Ectodermal cell (in vitro differentiated cells): ENCODE results near the gene ST6GALNAC5.

Experiments used
- H3K27ac ChIP-seq: 2 replicates; pipeline ENCODE4 v1.7.0; 2013; ENCODE audit warnings: mild to moderate bottlenecking, low read depth, low read length; ENCODE audit not compliant: insufficient read depth, poor library complexity, severe bottlenecking
- H3K27me3 ChIP-seq: 2 replicates; pipeline ENCODE4 v1.7.0; 2013; ENCODE audit warnings: mild to moderate bottlenecking, low read length; ENCODE audit not compliant: insufficient read depth, control insufficient read depth, poor library complexity, severe bottlenecking
- H3K36me3 ChIP-seq: one replicate; pipeline ENCODE4 v1.7.0; 2013; ENCODE audit warnings: low read length; ENCODE audit not compliant: control insufficient read depth, insufficient read depth
- H3K4me1 ChIP-seq: one replicate; pipeline ENCODE4 v1.7.0; 2013; ENCODE audit warnings: low read length; ENCODE audit not compliant: control insufficient read depth, insufficient read depth
- H3K4me3 ChIP-seq: 2 replicates; pipeline ENCODE4 v1.7.0; 2013; ENCODE audit warnings: low read depth, low read length, control low read depth; ENCODE audit not compliant: insufficient read depth
- H3K9me3 ChIP-seq: 2 replicates; pipeline ENCODE4 v1.7.0; 2013; ENCODE audit warnings: mild to moderate bottlenecking, low read length, moderate library complexity; ENCODE audit not compliant: control insufficient read depth
- WGBS, 2 experiments: methylation state at CpG; one replicate each; pipeline ENCODE4 v1.1.7; 2013; ENCODE audit warnings: missing lambda C conversion rate in 2 of 2; 5-methylcytosine and 5-hydroxymethylcytosine counted together

ST6GALNAC5 gene

GRCh38 chr1:76835203-76835602, 32.1 kb upstream of the ST6GALNAC5 start:
- Histone ChIP-seq H3K27me3 (no peaks in the 10 kb centered on the region), H3K4me3 (no peak overlapping the region), H3K4me1 (no peaks in the 10 kb centered on the region), H3K9me3 (no peaks in the 10 kb centered on the region), H3K27ac (no peak overlapping the region), H3K36me3 (no peaks in the 10 kb centered on the region)

- Histone ChIP-seq H3K27me3 (no peaks in the 10 kb centered on the region), H3K4me3 (no peak overlapping the region), H3K27ac (no peak overlapping the region), H3K9me3 (no peaks in the 10 kb centered on the region), H3K4me1 (no peaks in the 10 kb centered on the region), H3K36me3 (no peaks in the 10 kb centered on the region)
- 83 to 92% methylated on average over 1 to 2 of the region's 2 CpGs for WGBS, 2 experiments
Measured at GRCh38 chr1:76840278-76840677, 27.0 kb upstream of the ST6GALNAC5 start.

GRCh38 chr1:76841460-76841859, 25.8 kb upstream of the ST6GALNAC5 start:
- H3K27ac ChIP-seq, result no peak overlapping the region
- H3K4me1 ChIP-seq, result no peaks in the 10 kb centered on the region
- no peaks in the 10 kb centered on the region for H3K9me3 ChIP-seq
- no peak overlapping the region for H3K4me3 ChIP-seq
- WGBS, 2 experiments, result 42 to 58% methylated on average over 2 of the region's 2 CpGs
- H3K27me3 ChIP-seq, result no peaks in the 10 kb centered on the region
- no peaks in the 10 kb centered on the region for H3K36me3 ChIP-seq

- Histone ChIP-seq H3K27ac (no peak overlapping the region), H3K4me3 (no peak overlapping the region), H3K9me3 (no peaks in the 10 kb centered on the region), H3K36me3 (no peaks in the 10 kb centered on the region), H3K27me3 (no peaks in the 10 kb centered on the region), H3K4me1 (no peaks in the 10 kb centered on the region)
- 91 to 94% methylated on average over 5 of the region's 5 CpGs for WGBS, 2 experiments
Measured at GRCh38 chr1:76843821-76844464, 23.3 kb upstream of the ST6GALNAC5 start.

GRCh38 chr1:76854255-76854654, 13.0 kb upstream of the ST6GALNAC5 start:
- no peaks in the 10 kb centered on the region for H3K9me3 ChIP-seq
- no peak overlapping the region for H3K27ac ChIP-seq
- H3K4me1 ChIP-seq, result no peaks in the 10 kb centered on the region
- H3K27me3 ChIP-seq, result no peaks in the 10 kb centered on the region
- no peak overlapping the region for H3K4me3 ChIP-seq
- WGBS, 2 experiments, result 14 to 19% methylated on average over 3 of the region's 3 CpGs
- H3K36me3 ChIP-seq, result no peaks in the 10 kb centered on the region

- 87 to 94% methylated on average over 5 of the region's 5 CpGs for WGBS, 2 experiments
- no peaks in the 10 kb centered on the region for H3K4me1 ChIP-seq
- H3K27me3 ChIP-seq, result no peaks in the 10 kb centered on the region
- H3K36me3 ChIP-seq, result no peaks in the 10 kb centered on the region
- no peaks in the 10 kb centered on the region for H3K9me3 ChIP-seq
- H3K4me3 ChIP-seq, result no peak overlapping the region
- no peak overlapping the region for H3K27ac ChIP-seq
Measured at GRCh38 chr1:76856104-76856503, 11.2 kb upstream of the ST6GALNAC5 start.

- H3K4me3 ChIP-seq, result no peak overlapping the region
- H3K36me3 ChIP-seq, result no peaks in the 10 kb centered on the region
- no peaks in the 10 kb centered on the region for H3K9me3 ChIP-seq
- WGBS, 2 experiments, result 64 to 67% methylated on average over 5 of the region's 5 CpGs
- no peaks in the 10 kb centered on the region for H3K4me1 ChIP-seq
- no peaks in the 10 kb centered on the region for H3K27me3 ChIP-seq
- H3K27ac ChIP-seq, result no peak overlapping the region
Measured at GRCh38 chr1:76857138-76857537, 10.1 kb upstream of the ST6GALNAC5 start.

- WGBS, 2 experiments, result 83 to 99% methylated on average over 3 of the region's 3 CpGs
- H3K36me3 ChIP-seq, result no peaks in the 10 kb centered on the region
- H3K4me3 ChIP-seq, result no peak overlapping the region
- H3K4me1 ChIP-seq, result no peaks in the 10 kb centered on the region
- no peaks in the 10 kb centered on the region for H3K9me3 ChIP-seq
- no peak overlapping the region for H3K27ac ChIP-seq
- no peaks in the 10 kb centered on the region for H3K27me3 ChIP-seq
Measured at GRCh38 chr1:76857973-76858372, 9.3 kb upstream of the ST6GALNAC5 start.

- no peaks in the 10 kb centered on the region for H3K4me1 ChIP-seq
- H3K27ac ChIP-seq, result no peak overlapping the region
- no peaks in the 10 kb centered on the region for H3K9me3 ChIP-seq
- no peak overlapping the region for H3K4me3 ChIP-seq
- H3K36me3 ChIP-seq, result no peaks in the 10 kb centered on the region
- WGBS, 2 experiments, result 83% methylated on average over 1 of the region's 2 CpGs; no CpG with 5 or more reads in 1 of the 2 experiments
- no peaks in the 10 kb centered on the region for H3K27me3 ChIP-seq
Measured at GRCh38 chr1:76861149-76861548, 6.1 kb upstream of the ST6GALNAC5 start.

- Histone ChIP-seq H3K27ac (no peak overlapping the region), H3K36me3 (no peaks in the 10 kb centered on the region), H3K9me3 (no peaks in the 10 kb centered on the region), H3K4me3 (no peak overlapping the region), H3K4me1 (no peaks in the 10 kb centered on the region), H3K27me3 (no peaks in the 10 kb centered on the region)
Measured at GRCh38 chr1:76862447-76862846, 4.8 kb upstream of the ST6GALNAC5 start.

- 42 to 43% methylated on average over 5 of the region's 5 CpGs for WGBS, 2 experiments
- peaks cover 8% of the 10 kb centered on the region for H3K4me1 ChIP-seq
- H3K9me3 ChIP-seq, result no peaks in the 10 kb centered on the region
- peaks cover 9% of the 10 kb centered on the region for H3K27me3 ChIP-seq
- no peak overlapping the region for H3K4me3 ChIP-seq
- no peak overlapping the region for H3K27ac ChIP-seq
- H3K36me3 ChIP-seq, result no peaks in the 10 kb centered on the region
Measured at GRCh38 chr1:76864383-76864782, 2.9 kb upstream of the ST6GALNAC5 start.
